SK-N-SH (cell line): ENCODE measurements around the gene SCGN. TPM values are rescaled to one million over a fixed set of nuclear protein-coding genes. Genes with fewer than 3 reads are reported as not detected.

ENCODE experiments used
- CTCF ChIA-PET: fragments of 300-600, 350-600 bp; formaldehyde crosslinking; extraction: SDS; loops from one replicate; lab custom pipeline; 2021; lab: Yijun Ruan, JAX
- POLR2A ChIA-PET: fragments of 350-600 bp; sonication (Branson Sonifier 250); formaldehyde crosslinking; extraction: SDS; loops from one replicate; lab custom pipeline; 2020; ENCODE audit warnings: antibody characterized with exemption, inconsistent platforms; lab: Yijun Ruan, JAX
- DNase-seq: peaks from one replicate; pipeline ENCODE4 v3.0.0; 2012
- H2AFZ ChIP-seq: fragments of 200-600 bp; sonication (generic); 2 replicates; pipeline ENCODE4 v1.8.1; 2016; ENCODE audit warnings: antibody characterized with exemption, mild to moderate bottlenecking, low read depth
- H3F3A ChIP-seq: fragments of 200-600 bp; sonication (generic); replicated peaks from 2 replicates; pipeline ENCODE3; 2016; ENCODE audit warnings: antibody characterized with exemption, mild to moderate bottlenecking; ENCODE audit not compliant: insufficient read depth
- H3K27ac ChIP-seq, 2 experiments: fragments of 200-500 bp in 1 of 2; fragments of 200-600 bp in 1 of 2; sonication (Bioruptor generic) in 1 of 2; sonication (generic), shearing (Covaris generic) in 1 of 2; 2 replicates each; pipeline versions ENCODE4 v1.5.1 to v1.6.1; 2014 to 2016; ENCODE audit warnings: low read depth in 2 of 2, inconsistent platforms in 1 of 2, low read length in 1 of 2, mild to moderate bottlenecking in 1 of 2, mixed read lengths in 1 of 2
- H3K27me3 ChIP-seq: fragments of 200-600 bp; sonication (generic), shearing (Covaris generic); 2 replicates; pipeline ENCODE4 v1.6.1; 2016; ENCODE audit warnings: mixed run types; ENCODE audit not compliant: insufficient read depth
- H3K36me3 ChIP-seq, 2 experiments: fragments of 200-500 bp in 1 of 2; fragments of 200-600 bp in 1 of 2; sonication (Bioruptor generic) in 1 of 2; sonication (generic) in 1 of 2; replicated peaks in 1 of 2; 2 replicates each; pipeline versions ENCODE3 to v1.5.1; 2014 to 2016; ENCODE audit warnings: low read length in 1 of 2, mild to moderate bottlenecking in 1 of 2; ENCODE audit not compliant: insufficient read depth in 2 of 2, control insufficient read depth in 1 of 2
- H3K4me1 ChIP-seq, 2 experiments: fragments of 200-500 bp in 1 of 2; fragments of 200-600 bp in 1 of 2; sonication (Bioruptor generic) in 1 of 2; sonication (generic), shearing (Covaris generic) in 1 of 2; 2 replicates each; pipeline versions ENCODE4 v1.5.1 to v1.6.1; 2014 to 2016; ENCODE audit warnings: low read depth in 1 of 2, low read length in 1 of 2, mixed run types in 1 of 2; ENCODE audit not compliant: insufficient read depth in 2 of 2, control insufficient read depth in 1 of 2
- H3K4me2 ChIP-seq: fragments of 200-600 bp; sonication (generic), shearing (Covaris generic); 2 replicates; pipeline ENCODE4 v1.6.1; 2017; ENCODE audit warnings: mixed run types
- H3K4me3 ChIP-seq, 2 experiments: fragments of 200-500 bp in 1 of 2; fragments of 200-600 bp in 1 of 2; sonication (Bioruptor generic) in 1 of 2; sonication (generic), shearing (Covaris generic) in 1 of 2; 2 replicates each; pipeline versions ENCODE4 v1.5.1 to v1.8.1; 2014 to 2016; ENCODE audit warnings: low read depth in 2 of 2, inconsistent platforms in 1 of 2, low read length in 1 of 2, mild to moderate bottlenecking in 1 of 2, mixed read lengths in 1 of 2, moderate library complexity in 1 of 2
- H3K79me2 ChIP-seq: fragments of 200-600 bp; sonication (generic); 2 replicates; pipeline ENCODE4 v1.8.1; 2017; ENCODE audit warnings: mild to moderate bottlenecking; ENCODE audit not compliant: insufficient read depth
- H3K9ac ChIP-seq: fragments of 200-600 bp; sonication (generic); 2 replicates; pipeline ENCODE4 v1.6.1; 2017; ENCODE audit warnings: mixed run types
- H3K9me2 ChIP-seq: fragments of 200-600 bp; sonication (generic); 2 replicates; pipeline ENCODE4 v1.6.1; 2017; ENCODE audit warnings: mixed run types
- H3K9me3 ChIP-seq: fragments of 200-600 bp; sonication (generic); 2 replicates; pipeline ENCODE4 v1.6.1; 2017; ENCODE audit warnings: mixed run types, mild to moderate bottlenecking, moderate library complexity
- H4K20me1 ChIP-seq: fragments of 200-600 bp; sonication (generic); 2 replicates; pipeline ENCODE4 v1.6.1; 2017; ENCODE audit warnings: mild to moderate bottlenecking, mixed run types; ENCODE audit not compliant: insufficient read depth
- CHD2 ChIP-seq: fragments of 150-350 bp; IDR thresholded peaks from 2 replicates; pipeline ENCODE4 v1.6.1; 2018; ENCODE audit warnings: low read length; ENCODE audit not compliant: partially characterized antibody
- EZH2phosphoT487 ChIP-seq: fragments of 200-600 bp; sonication (generic); IDR thresholded peaks from 2 replicates; pipeline ENCODE4 v1.6.1; 2017; ENCODE audit warnings: low read depth, mixed run types, mild to moderate bottlenecking, antibody characterized with exemption, moderate library complexity, borderline replicate concordance
- FOXJ3 ChIP-seq: sonication (generic); formaldehyde crosslinking; IDR thresholded peaks from 2 replicates; pipeline ENCODE4 v1.5.1; 2020; ENCODE audit warnings: mild to moderate bottlenecking, missing genetic modification reagents
- GABPA ChIP-seq: IDR thresholded peaks from 2 replicates; pipeline ENCODE4 v1.4.0; 2012; ENCODE audit warnings: low read depth, mild to moderate bottlenecking
- GATA2 ChIP-seq: sonication (generic); formaldehyde crosslinking; IDR thresholded peaks from 2 replicates; pipeline ENCODE4 v1.5.0; 2020; ENCODE audit warnings: mild to moderate bottlenecking, missing genetic modification reagents
- MEF2A ChIP-seq: IDR thresholded peaks from 2 replicates; pipeline ENCODE4 v1.4.0; 2012; ENCODE audit warnings: low read depth, borderline replicate concordance
- MXI1 ChIP-seq: IDR thresholded peaks from 2 replicates; pipeline ENCODE4 v1.6.1; 2012; ENCODE audit warnings: mild to moderate bottlenecking, low read depth, low read length, improper control_type of control experiment
- NRF1 ChIP-seq: IDR thresholded peaks from 2 replicates; pipeline ENCODE4 v1.6.1; 2012; ENCODE audit warnings: low read depth, mild to moderate bottlenecking, low read length
- RAD21 ChIP-seq: IDR thresholded peaks from 2 replicates; pipeline ENCODE4 v1.6.1; 2012; ENCODE audit warnings: mild to moderate bottlenecking, low read length
- RFX5 ChIP-seq: IDR thresholded peaks from 2 replicates; pipeline ENCODE4 v1.6.1; 2012; ENCODE audit warnings: mild to moderate bottlenecking, improper control_type of control experiment, low read length
- SIN3A ChIP-seq: IDR thresholded peaks from 2 replicates; pipeline ENCODE4 v1.6.1; 2012; ENCODE audit warnings: low read depth, mild to moderate bottlenecking, low read length, moderate library complexity, borderline replicate concordance
- TAF1 ChIP-seq: IDR thresholded peaks from 2 replicates; pipeline ENCODE4 v1.6.1; 2012; ENCODE audit warnings: low read depth, mild to moderate bottlenecking, low read length, moderate library complexity, borderline replicate concordance
- TCF12 ChIP-seq: IDR thresholded peaks from 2 replicates; pipeline ENCODE4 v1.4.0; 2012
- TEAD4 ChIP-seq: IDR thresholded peaks from 2 replicates; pipeline ENCODE4 v1.4.0; 2012; ENCODE audit warnings: mild to moderate bottlenecking, borderline replicate concordance; ENCODE audit not compliant: insufficient read depth
- WGBS: methylation state at CpG from one replicate; pipeline ENCODE4 v1.1.6; 2017; ENCODE audit warnings: low lambda C conversion rate; 5-methylcytosine and 5-hydroxymethylcytosine counted together
- polyA plus RNA-seq, 3 experiments: library from polyadenylated mRNA; depleted of rRNA; stranded (reverse); fragments of >200 nt; gene quantifications; 2 replicates each; pipeline ENCODE4 v1.2.3, GENCODE V29; 2012
- TF ChIP-seq, protein P1 (sequence below): IDR thresholded peaks from 2 replicates; pipeline ENCODE4 v1.4.0; 2012; ENCODE audit warnings: low read depth, borderline replicate concordance
- TF ChIP-seq, protein P2 (sequence below): fragments of 150-350 bp; IDR thresholded peaks from 2 replicates; pipeline ENCODE4 v1.6.1; 2017; ENCODE audit warnings: antibody characterized with exemption, low read length, low read depth, borderline replicate concordance
- TF ChIP-seq, protein P3 (sequence below): IDR thresholded peaks from 2 replicates; pipeline ENCODE4 v1.4.0; 2012; ENCODE audit warnings: low read depth, borderline replicate concordance

SCGN gene
- polyA plus RNA-seq, 1 of the 3 experiments (the other 2 are of a cell fraction): not detected

DNA sequence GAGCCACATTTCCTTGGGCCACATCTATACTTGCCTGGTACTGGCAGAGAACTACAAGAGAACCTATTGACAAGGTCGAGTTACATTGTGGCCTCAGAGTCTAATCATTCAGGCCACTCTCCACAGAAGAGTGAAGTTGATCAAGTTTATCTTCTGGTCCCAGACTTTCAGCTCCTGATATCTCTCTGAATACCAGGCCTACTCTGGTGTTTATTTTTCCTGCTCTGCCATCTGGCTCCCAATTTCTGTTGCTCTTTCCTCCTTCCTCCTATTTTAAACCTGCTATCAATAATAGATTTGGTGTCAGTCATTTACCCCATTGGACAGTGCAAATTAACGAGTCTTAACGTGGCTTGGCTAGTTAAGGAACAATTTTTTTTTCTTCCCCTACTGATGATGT is 46.6 kb downstream of the SCGN start:
- Histone ChIP-seq H2AFZ (no peak overlapping the region), H3K9ac (no peak overlapping the region), H3K36me3 (no peaks in the 10 kb centered on the region), H3K9me2 (no peaks in the 10 kb centered on the region), H4K20me1 (no peaks in the 10 kb centered on the region), H3K9me3 (no peaks in the 10 kb centered on the region), H3K4me3 (no peak overlapping the region), H3K27me3 (no peaks in the 10 kb centered on the region), H3K79me2 (no peaks in the 10 kb centered on the region), H3K4me1 (no peaks in the 10 kb centered on the region), H3F3A (no peaks in the 10 kb centered on the region), H3K27ac (no peak overlapping the region), H3K4me2 (no peak overlapping the region)
- ChIA-PET POLR2A (no interaction called here), CTCF (interaction anchor here (1.4 kb wide), 1 partner anchor 21 kb away, joined by 5 read pairs; no protein-coding TSS in a partner anchor)
- WGBS: 61% methylated on average over 2 of the region's 3 CpGs
- no peak for DNase-seq
- TF ChIP-seq GABPA (no peak), MXI1 (no peak), CHD2 (no peak), RFX5 (no peak), GATA2 (CRISPR knock-in tag) (no peak), NRF1 (no peak), TCF12 (no peak), SIN3A (no peak), FOXJ3 (CRISPR knock-in tag) (no peak), TAF1 (no peak), EZH2phosphoT487 (no peak), RAD21 (no peak), TEAD4 (no peak), MEF2A (no peak)
- TF ChIP-seq, protein P1, sequence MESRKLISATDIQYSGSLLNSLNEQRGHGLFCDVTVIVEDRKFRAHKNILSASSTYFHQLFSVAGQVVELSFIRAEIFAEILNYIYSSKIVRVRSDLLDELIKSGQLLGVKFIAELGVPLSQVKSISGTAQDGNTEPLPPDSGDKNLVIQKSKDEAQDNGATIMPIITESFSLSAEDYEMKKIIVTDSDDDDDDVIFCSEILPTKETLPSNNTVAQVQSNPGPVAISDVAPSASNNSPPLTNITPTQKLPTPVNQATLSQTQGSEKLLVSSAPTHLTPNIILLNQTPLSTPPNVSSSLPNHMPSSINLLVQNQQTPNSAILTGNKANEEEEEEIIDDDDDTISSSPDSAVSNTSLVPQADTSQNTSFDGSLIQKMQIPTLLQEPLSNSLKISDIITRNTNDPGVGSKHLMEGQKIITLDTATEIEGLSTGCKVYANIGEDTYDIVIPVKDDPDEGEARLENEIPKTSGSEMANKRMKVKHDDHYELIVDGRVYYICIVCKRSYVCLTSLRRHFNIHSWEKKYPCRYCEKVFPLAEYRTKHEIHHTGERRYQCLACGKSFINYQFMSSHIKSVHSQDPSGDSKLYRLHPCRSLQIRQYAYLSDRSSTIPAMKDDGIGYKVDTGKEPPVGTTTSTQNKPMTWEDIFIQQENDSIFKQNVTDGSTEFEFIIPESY: no peak
- TF ChIP-seq, protein P2, sequence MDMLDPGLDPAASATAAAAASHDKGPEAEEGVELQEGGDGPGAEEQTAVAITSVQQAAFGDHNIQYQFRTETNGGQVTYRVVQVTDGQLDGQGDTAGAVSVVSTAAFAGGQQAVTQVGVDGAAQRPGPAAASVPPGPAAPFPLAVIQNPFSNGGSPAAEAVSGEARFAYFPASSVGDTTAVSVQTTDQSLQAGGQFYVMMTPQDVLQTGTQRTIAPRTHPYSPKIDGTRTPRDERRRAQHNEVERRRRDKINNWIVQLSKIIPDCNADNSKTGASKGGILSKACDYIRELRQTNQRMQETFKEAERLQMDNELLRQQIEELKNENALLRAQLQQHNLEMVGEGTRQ: no peak
- TF ChIP-seq, protein P3, sequence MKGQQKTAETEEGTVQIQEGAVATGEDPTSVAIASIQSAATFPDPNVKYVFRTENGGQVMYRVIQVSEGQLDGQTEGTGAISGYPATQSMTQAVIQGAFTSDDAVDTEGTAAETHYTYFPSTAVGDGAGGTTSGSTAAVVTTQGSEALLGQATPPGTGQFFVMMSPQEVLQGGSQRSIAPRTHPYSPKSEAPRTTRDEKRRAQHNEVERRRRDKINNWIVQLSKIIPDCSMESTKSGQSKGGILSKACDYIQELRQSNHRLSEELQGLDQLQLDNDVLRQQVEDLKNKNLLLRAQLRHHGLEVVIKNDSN: no peak
